Testis (tissue), 2 donors: Measurements from ENCODE around the gene ZIC2.

Experiments used
- CTCF ChIP-seq, 3 experiments: fragments of 450-650 bp in 2 of 3; fragments of 200-600 bp in 1 of 3; sonication (generic) in 1 of 3; IDR thresholded peaks; one replicate each; pipeline ENCODE4 v1.5.1; 2016 to 2019; ENCODE audit warnings: antibody characterized with exemption in 3 of 3, mild to moderate bottlenecking in 2 of 3, moderate library complexity in 1 of 3
- POLR2A ChIP-seq: fragments of 450-650 bp; IDR thresholded peaks from one replicate; pipeline ENCODE4 v1.6.1; 2017; ENCODE audit warnings: antibody characterized with exemption, mild to moderate bottlenecking, moderate library complexity

- no peak for TF ChIP-seq CTCF (IDR thresholded peaks at IDR 0.05)
- TF ChIP-seq POLR2A = no peak
Measured at GRCh38 chr13:99995104-99995588, 13.6 kb downstream of the ZIC2 start.
